Liver (tissue), 2 donors: ENCODE measurements around the gene NPW.

Experiments used
- TF ChIP-seq, protein P1 (sequence below): IDR thresholded peaks from 2 replicates; pipeline ENCODE4 v1.6.1; 2016; ENCODE audit warnings: antibody characterized with exemption, mild to moderate bottlenecking
- TF ChIP-seq, protein P2 (sequence below): fragments of 150-350 bp; IDR thresholded peaks from 2 replicates; pipeline ENCODE4 v1.5.1; 2017; ENCODE audit warnings: improper control_type of control experiment, low read depth, low read length; ENCODE audit not compliant: missing input control
- donor health status: healthy.

GRCh38 chr16:1979271-1980029, 40.1 kb upstream of the NPW start:
- TF ChIP-seq, protein P1, sequence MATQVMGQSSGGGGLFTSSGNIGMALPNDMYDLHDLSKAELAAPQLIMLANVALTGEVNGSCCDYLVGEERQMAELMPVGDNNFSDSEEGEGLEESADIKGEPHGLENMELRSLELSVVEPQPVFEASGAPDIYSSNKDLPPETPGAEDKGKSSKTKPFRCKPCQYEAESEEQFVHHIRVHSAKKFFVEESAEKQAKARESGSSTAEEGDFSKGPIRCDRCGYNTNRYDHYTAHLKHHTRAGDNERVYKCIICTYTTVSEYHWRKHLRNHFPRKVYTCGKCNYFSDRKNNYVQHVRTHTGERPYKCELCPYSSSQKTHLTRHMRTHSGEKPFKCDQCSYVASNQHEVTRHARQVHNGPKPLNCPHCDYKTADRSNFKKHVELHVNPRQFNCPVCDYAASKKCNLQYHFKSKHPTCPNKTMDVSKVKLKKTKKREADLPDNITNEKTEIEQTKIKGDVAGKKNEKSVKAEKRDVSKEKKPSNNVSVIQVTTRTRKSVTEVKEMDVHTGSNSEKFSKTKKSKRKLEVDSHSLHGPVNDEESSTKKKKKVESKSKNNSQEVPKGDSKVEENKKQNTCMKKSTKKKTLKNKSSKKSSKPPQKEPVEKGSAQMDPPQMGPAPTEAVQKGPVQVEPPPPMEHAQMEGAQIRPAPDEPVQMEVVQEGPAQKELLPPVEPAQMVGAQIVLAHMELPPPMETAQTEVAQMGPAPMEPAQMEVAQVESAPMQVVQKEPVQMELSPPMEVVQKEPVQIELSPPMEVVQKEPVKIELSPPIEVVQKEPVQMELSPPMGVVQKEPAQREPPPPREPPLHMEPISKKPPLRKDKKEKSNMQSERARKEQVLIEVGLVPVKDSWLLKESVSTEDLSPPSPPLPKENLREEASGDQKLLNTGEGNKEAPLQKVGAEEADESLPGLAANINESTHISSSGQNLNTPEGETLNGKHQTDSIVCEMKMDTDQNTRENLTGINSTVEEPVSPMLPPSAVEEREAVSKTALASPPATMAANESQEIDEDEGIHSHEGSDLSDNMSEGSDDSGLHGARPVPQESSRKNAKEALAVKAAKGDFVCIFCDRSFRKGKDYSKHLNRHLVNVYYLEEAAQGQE = no peak
- TF ChIP-seq, protein P2, sequence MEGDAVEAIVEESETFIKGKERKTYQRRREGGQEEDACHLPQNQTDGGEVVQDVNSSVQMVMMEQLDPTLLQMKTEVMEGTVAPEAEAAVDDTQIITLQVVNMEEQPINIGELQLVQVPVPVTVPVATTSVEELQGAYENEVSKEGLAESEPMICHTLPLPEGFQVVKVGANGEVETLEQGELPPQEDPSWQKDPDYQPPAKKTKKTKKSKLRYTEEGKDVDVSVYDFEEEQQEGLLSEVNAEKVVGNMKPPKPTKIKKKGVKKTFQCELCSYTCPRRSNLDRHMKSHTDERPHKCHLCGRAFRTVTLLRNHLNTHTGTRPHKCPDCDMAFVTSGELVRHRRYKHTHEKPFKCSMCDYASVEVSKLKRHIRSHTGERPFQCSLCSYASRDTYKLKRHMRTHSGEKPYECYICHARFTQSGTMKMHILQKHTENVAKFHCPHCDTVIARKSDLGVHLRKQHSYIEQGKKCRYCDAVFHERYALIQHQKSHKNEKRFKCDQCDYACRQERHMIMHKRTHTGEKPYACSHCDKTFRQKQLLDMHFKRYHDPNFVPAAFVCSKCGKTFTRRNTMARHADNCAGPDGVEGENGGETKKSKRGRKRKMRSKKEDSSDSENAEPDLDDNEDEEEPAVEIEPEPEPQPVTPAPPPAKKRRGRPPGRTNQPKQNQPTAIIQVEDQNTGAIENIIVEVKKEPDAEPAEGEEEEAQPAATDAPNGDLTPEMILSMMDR = no peak
